GM12892 (cell line): ENCODE measurements around the gene VPS51.

ENCODE experiments used
- DNase-seq: peaks from one replicate; pipeline ENCODE4 v3.0.0; 2011; ENCODE audit not compliant: insufficient read length
- FAIRE-seq: peaks from 2 replicates; lab custom pipeline; 2011; peaks lifted over from hg19 to GRCh38; lab: Jason Lieb, UNC
- POLR2A ChIP-seq: IDR thresholded peaks from 2 replicates; pipeline ENCODE4 v1.6.1; 2011; ENCODE audit warnings: low read depth, low read length, control low read depth
- POLR2AphosphoS5 ChIP-seq: IDR thresholded peaks from 2 replicates; pipeline ENCODE4 v1.6.1; 2011; ENCODE audit warnings: low read depth, low read length, control low read depth
- TAF1 ChIP-seq: IDR thresholded peaks from 2 replicates; pipeline ENCODE4 v1.6.1; 2011; ENCODE audit warnings: low read depth, mild to moderate bottlenecking, control low read depth, low read length, borderline replicate concordance

The VPS51 gene

GRCh38 chr11:65059959-65060824 is 35.8 kb upstream of the VPS51 start:
- no peak for DNase-seq
- no peak for FAIRE-seq
- TF ChIP-seq TAF1 (no peak), POLR2AphosphoS5 (no peak), POLR2A (no peak)

- DNase-seq (no peak), FAIRE-seq (no peak)
- TF ChIP-seq POLR2AphosphoS5 (no peak), POLR2A (no peak), TAF1 (no peak)
Observed at GRCh38 chr11:65060913-65061408, 35.1 kb upstream of the VPS51 start.

- no peak for DNase-seq
- TF ChIP-seq TAF1 (no peak), POLR2AphosphoS5 (no peak), POLR2A (no peak)
- no peak for FAIRE-seq
Observed at GRCh38 chr11:65063532-65063931, 32.5 kb upstream of the VPS51 start.

GRCh38 chr11:65064847-65065240 is 31.2 kb upstream of the VPS51 start:
- DNase-seq, result no peak
- TF ChIP-seq POLR2A (no peak), TAF1 (no peak)
- FAIRE-seq, result no peak

- no peak for FAIRE-seq
Observed at GRCh38 chr11:65065851-65066250, 30.2 kb upstream of the VPS51 start.

GRCh38 chr11:65066315-65066714 is 29.7 kb upstream of the VPS51 start:
- no peak for FAIRE-seq
- TF ChIP-seq POLR2A (no peak), POLR2AphosphoS5 (no peak), TAF1 (no peak)
- no peak for DNase-seq

More at GRCh38 chr11:65065851-65066250, 30.2 kb upstream of the VPS51 start:
- no peak for DNase-seq
- TF ChIP-seq TAF1, result no peak
- TF ChIP-seq POLR2A, result no peak
- TF ChIP-seq POLR2AphosphoS5, result no peak

GRCh38 chr11:65066805-65067291 is 29.2 kb upstream of the VPS51 start:
- DNase-seq, result no peak
- TF ChIP-seq POLR2A, result no peak
- no peak for TF ChIP-seq POLR2AphosphoS5
- peak; percentile 14 for FAIRE-seq

GRCh38 chr11:65067446-65067845 is 28.6 kb upstream of the VPS51 start:
- peak; percentile 79 for FAIRE-seq
- DNase-seq, result peak; percentile 65
- TF ChIP-seq POLR2AphosphoS5, result no peak
- TF ChIP-seq TAF1, result no peak
- TF ChIP-seq POLR2A, result no peak

GRCh38 chr11:65069217-65069616 is 26.8 kb upstream of the VPS51 start:
- TF ChIP-seq POLR2AphosphoS5 (no peak), TAF1 (no peak), POLR2A (no peak)
- FAIRE-seq (peak; percentile 88), DNase-seq (no peak)

- TF ChIP-seq POLR2AphosphoS5 (no peak), POLR2A (peak; percentile 34; the same call in 1 of the 2 replicates), TAF1 (no peak)
- DNase-seq (no peak), FAIRE-seq (peak; percentile 51)
Observed at GRCh38 chr11:65071907-65072630, 23.9 kb upstream of the VPS51 start.

- FAIRE-seq (no peak), DNase-seq (no peak)
- TF ChIP-seq POLR2AphosphoS5 (no peak), TAF1 (no peak), POLR2A (no peak)
Observed at GRCh38 chr11:65072631-65072966, 23.4 kb upstream of the VPS51 start.

GRCh38 chr11:65077451-65077850 is 18.6 kb upstream of the VPS51 start:
- FAIRE-seq (no peak), DNase-seq (no peak)
- TF ChIP-seq POLR2AphosphoS5 (no peak), TAF1 (no peak), POLR2A (no peak)

- TF ChIP-seq POLR2AphosphoS5 (no peak), POLR2A (no peak), TAF1 (no peak)
- DNase-seq (peak; percentile 71), FAIRE-seq (peak; percentile 94)
Observed at GRCh38 chr11:65078151-65078550, 17.9 kb upstream of the VPS51 start.
